ENCODE results near the gene TBC1D10B.

DNA sequence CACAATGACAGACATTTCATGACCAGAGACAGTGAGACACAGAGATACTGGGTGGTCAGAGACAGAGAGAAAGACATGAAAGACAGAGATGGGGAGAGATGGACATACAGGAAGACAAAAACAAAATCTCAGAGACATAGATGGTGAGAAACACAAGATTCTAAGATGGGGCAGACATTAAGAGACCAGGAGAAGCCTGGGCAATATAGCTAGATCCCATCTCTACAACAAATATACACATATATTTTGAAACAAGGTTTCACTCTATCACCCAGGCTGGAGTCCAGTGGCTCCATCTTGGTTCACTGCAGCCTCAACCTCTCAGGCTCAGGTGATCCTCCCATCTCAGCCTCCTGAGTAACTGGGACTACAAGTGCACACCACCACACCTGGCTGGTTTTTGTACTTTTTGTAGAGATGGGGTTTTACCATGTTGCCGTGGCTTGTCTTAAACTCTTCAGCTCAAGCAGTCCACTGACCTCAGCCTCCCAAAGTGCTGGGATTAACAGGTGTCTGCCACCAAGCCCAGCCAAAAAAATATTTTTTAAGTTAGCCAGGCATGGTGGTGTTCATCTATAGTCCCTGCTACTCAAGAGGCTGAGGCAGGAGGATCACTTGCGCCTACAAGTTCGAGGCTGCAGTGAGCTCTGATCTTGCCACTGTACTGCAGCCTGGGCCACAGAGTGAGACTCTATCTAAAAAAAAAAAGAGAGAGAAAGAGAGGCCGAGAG lies 9.9 kb upstream of the TBC1D10B start:
- TF ChIP-seq, protein P1, sequence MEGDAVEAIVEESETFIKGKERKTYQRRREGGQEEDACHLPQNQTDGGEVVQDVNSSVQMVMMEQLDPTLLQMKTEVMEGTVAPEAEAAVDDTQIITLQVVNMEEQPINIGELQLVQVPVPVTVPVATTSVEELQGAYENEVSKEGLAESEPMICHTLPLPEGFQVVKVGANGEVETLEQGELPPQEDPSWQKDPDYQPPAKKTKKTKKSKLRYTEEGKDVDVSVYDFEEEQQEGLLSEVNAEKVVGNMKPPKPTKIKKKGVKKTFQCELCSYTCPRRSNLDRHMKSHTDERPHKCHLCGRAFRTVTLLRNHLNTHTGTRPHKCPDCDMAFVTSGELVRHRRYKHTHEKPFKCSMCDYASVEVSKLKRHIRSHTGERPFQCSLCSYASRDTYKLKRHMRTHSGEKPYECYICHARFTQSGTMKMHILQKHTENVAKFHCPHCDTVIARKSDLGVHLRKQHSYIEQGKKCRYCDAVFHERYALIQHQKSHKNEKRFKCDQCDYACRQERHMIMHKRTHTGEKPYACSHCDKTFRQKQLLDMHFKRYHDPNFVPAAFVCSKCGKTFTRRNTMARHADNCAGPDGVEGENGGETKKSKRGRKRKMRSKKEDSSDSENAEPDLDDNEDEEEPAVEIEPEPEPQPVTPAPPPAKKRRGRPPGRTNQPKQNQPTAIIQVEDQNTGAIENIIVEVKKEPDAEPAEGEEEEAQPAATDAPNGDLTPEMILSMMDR (IDR thresholded peaks at IDR 0.05; ENCODE audit: borderline replicate concordance, extremely low read depth, low read length, poor library complexity, severe bottlenecking), result no peak
- no peak for TF ChIP-seq EZH2 (IDR thresholded peaks at IDR 0.05; ENCODE audit: borderline replicate concordance, low read depth, low read length, severe bottlenecking)
